OCI-LY7 (cell line): ENCODE data around the gene COMMD3. TPM values are rescaled to one million over a fixed set of nuclear protein-coding genes. Genes with fewer than 3 reads are reported as not detected.

ENCODE experiments used
- BruUV-seq: library from RNA; stranded (reverse); fragments of 400-500 nt; replicated peaks from 2 replicates; lab custom pipeline; 2021; lab: Mats Ljungman, UMichigan
- CTCF ChIA-PET: fragments of 300-600 bp; sonication (Branson Sonifier 250); formaldehyde crosslinking; loops from one replicate; lab custom pipeline; 2022; ENCODE audit warnings: antibody characterized with exemption; ENCODE audit not compliant: unreplicated experiment; lab: Charles Lee
- POLR2A ChIA-PET: fragments of 300-600 bp; sonication (Branson Sonifier 250); formaldehyde crosslinking; loops from one replicate; lab custom pipeline; 2022; ENCODE audit warnings: antibody characterized with exemption; lab: Charles Lee
- DNase-seq: peaks from one replicate; pipeline ENCODE4 v3.0.0-alpha.2; 2015; ENCODE audit warnings: low spot score
- H2AFZ ChIP-seq: fragments of 200-600 bp; sonication (generic), shearing (Covaris generic); 2 replicates; pipeline ENCODE4 v1.6.1; 2014; ENCODE audit warnings: mild to moderate bottlenecking, antibody characterized with exemption, low read length, moderate library complexity
- H3K27ac ChIP-seq: fragments of 200-600 bp; sonication (generic); 2 replicates; pipeline ENCODE4 v1.5.1; 2014; ENCODE audit warnings: mixed run types, low read depth, mild to moderate bottlenecking, moderate library complexity, low read length, inconsistent platforms; ENCODE audit not compliant: poor library complexity, severe bottlenecking
- H3K36me3 ChIP-seq: fragments of 200-600 bp; sonication (generic); 2 replicates; pipeline ENCODE4 v1.6.1; 2014; ENCODE audit warnings: mild to moderate bottlenecking, antibody characterized with exemption, low read length, moderate library complexity, mixed read lengths; ENCODE audit not compliant: insufficient read depth
- H3K4me1 ChIP-seq: fragments of 200-600 bp; sonication (generic); 2 replicates; pipeline ENCODE4 v1.5.1; 2014; ENCODE audit warnings: mild to moderate bottlenecking, low read length; ENCODE audit not compliant: insufficient read depth, poor library complexity, severe bottlenecking
- H3K4me2 ChIP-seq: fragments of 200-600 bp; sonication (generic); 2 replicates; pipeline ENCODE4 v1.6.1; 2014; ENCODE audit warnings: mild to moderate bottlenecking, low read length
- H3K4me3 ChIP-seq: fragments of 200-600 bp; sonication (generic); 2 replicates; pipeline ENCODE4 v1.5.1; 2014; ENCODE audit warnings: mild to moderate bottlenecking, low read depth, low read length; ENCODE audit not compliant: poor library complexity, severe bottlenecking
- H3K79me2 ChIP-seq: fragments of 200-600 bp; sonication (generic); 2 replicates; pipeline ENCODE4 v1.6.1; 2016; ENCODE audit warnings: low read depth, mild to moderate bottlenecking, low read length, moderate library complexity, mixed read lengths; ENCODE audit not compliant: insufficient read depth
- H3K9me2 ChIP-seq: fragments of 200-600 bp; sonication (generic); 2 replicates; pipeline ENCODE4 v1.6.1; 2016; ENCODE audit warnings: mild to moderate bottlenecking, low read length, mixed read lengths; ENCODE audit not compliant: insufficient read depth
- H3K9me3 ChIP-seq: fragments of 200-600 bp; sonication (generic); 2 replicates; pipeline ENCODE4 v1.6.1; 2014; ENCODE audit warnings: mild to moderate bottlenecking, mixed run types, low read length, mixed read lengths
- H4K20me1 ChIP-seq: fragments of 200-600 bp; sonication (generic); 2 replicates; pipeline ENCODE4 v1.6.1; 2014; ENCODE audit warnings: mild to moderate bottlenecking, antibody characterized with exemption, low read length, moderate library complexity, mixed read lengths; ENCODE audit not compliant: insufficient read depth
- EZH2phosphoT487 ChIP-seq: fragments of 200-600 bp; sonication (generic); IDR thresholded peaks from 2 replicates; pipeline ENCODE4 v1.6.1; 2018; ENCODE audit warnings: low read depth, borderline replicate concordance, mild to moderate bottlenecking, mixed run types, antibody characterized with exemption, low read length, moderate library complexity, mixed read lengths
- intact Hi-C: fragments of 100-400 bp; cut with micrococcal nuclease; formaldehyde crosslinking; loops from one replicate; pipeline ENCODE4 v1.10.0; 2022; ENCODE audit not compliant: unreplicated experiment
- total RNA-seq, 2 experiments: library from RNA; depleted of rRNA in 1 of 2; stranded (reverse); fragments of >200 nt in 1 of 2; shearing (Covaris generic) in 1 of 2; gene quantifications; 2 replicates each; pipeline ENCODE4 v1.2.3, GENCODE V29; 2014 to 2022
- TF ChIP-seq, protein P1 (sequence below): fragments of 200-600 bp; sonication (generic); conservative IDR thresholded peaks from 2 replicates; pipeline ENCODE4 v1.5.1; 2014; ENCODE audit warnings: mild to moderate bottlenecking, antibody characterized with exemption, low read length, moderate library complexity, mixed read lengths

Gene COMMD3
- total RNA-seq, 2 experiments from 2014 or later: 30.1 to 50.8 TPM

- no peak for DNase-seq
Measured at GRCh38 chr10:22319547-22319979, 3.4 kb downstream of the COMMD3 start.

GRCh38 chr10:22319980-22320558 is 3.9 kb downstream of the COMMD3 start:
- no peak overlapping the region for H3K27ac ChIP-seq
- peak; percentile 28; the same call in 1 of the 2 replicates for TF ChIP-seq EZH2phosphoT487
- TF ChIP-seq, protein P1, sequence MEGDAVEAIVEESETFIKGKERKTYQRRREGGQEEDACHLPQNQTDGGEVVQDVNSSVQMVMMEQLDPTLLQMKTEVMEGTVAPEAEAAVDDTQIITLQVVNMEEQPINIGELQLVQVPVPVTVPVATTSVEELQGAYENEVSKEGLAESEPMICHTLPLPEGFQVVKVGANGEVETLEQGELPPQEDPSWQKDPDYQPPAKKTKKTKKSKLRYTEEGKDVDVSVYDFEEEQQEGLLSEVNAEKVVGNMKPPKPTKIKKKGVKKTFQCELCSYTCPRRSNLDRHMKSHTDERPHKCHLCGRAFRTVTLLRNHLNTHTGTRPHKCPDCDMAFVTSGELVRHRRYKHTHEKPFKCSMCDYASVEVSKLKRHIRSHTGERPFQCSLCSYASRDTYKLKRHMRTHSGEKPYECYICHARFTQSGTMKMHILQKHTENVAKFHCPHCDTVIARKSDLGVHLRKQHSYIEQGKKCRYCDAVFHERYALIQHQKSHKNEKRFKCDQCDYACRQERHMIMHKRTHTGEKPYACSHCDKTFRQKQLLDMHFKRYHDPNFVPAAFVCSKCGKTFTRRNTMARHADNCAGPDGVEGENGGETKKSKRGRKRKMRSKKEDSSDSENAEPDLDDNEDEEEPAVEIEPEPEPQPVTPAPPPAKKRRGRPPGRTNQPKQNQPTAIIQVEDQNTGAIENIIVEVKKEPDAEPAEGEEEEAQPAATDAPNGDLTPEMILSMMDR: no peak
- 0 out of 2 replicates have a peak, but pooled peaks cover 11% of the 10 kb centered on the region for H3K79me2 ChIP-seq
- H3K9me3 ChIP-seq: no peaks in the 10 kb centered on the region
- H3K9me2 ChIP-seq: no peaks in the 10 kb centered on the region
- H2AFZ ChIP-seq: no peak overlapping the region
- BruUV-seq: no TSS peak
- peak overlapping the region; percentile 66 for H3K4me2 ChIP-seq
- H4K20me1 ChIP-seq: peaks cover 45% of the 10 kb centered on the region
- H3K36me3 ChIP-seq: no peaks in the 10 kb centered on the region
- CTCF ChIA-PET: no interaction called here
- H3K4me1 ChIP-seq: peaks cover 35% of the 10 kb centered on the region
- H3K4me3 ChIP-seq: peak overlapping the region; percentile 40
- intact Hi-C loops: loop anchor here (1.0 to 10.0 kb wide), 5 partner anchors 59 to 788 kb away; partner anchors contain the start of genes MLLT10 and PIP4K2A
- peak; percentile 9 for DNase-seq
- POLR2A ChIA-PET: no interaction called here

More at GRCh38 chr10:22319547-22319979, 3.4 kb downstream of the COMMD3 start:
- Histone ChIP-seq H3K27ac (no peak overlapping the region), H3K4me3 (no peak overlapping the region), H3K36me3 (no peaks in the 10 kb centered on the region), H4K20me1 (peaks cover 40% of the 10 kb centered on the region), H2AFZ (no peak overlapping the region), H3K4me2 (peak overlapping the region; percentile 66), H3K9me3 (no peaks in the 10 kb centered on the region), H3K4me1 (peaks cover 30% of the 10 kb centered on the region), H3K9me2 (no peaks in the 10 kb centered on the region), H3K79me2 (0 out of 2 replicates have a peak, but pooled peaks cover 11% of the 10 kb centered on the region)
- TF ChIP-seq EZH2phosphoT487: peak; percentile 56; the same call in 1 of the 2 replicates
- TF ChIP-seq, protein P1: no peak
- CTCF ChIA-PET: no interaction called here
- no TSS peak for BruUV-seq
- intact Hi-C loops: loop anchor here (5.0 to 10.0 kb wide), 2 partner anchors 285 to 393 kb away; partner anchors contain the start of gene PIP4K2A
- POLR2A ChIA-PET: no interaction called here
